ENCODE results near the gene MYO5C.

DNA sequence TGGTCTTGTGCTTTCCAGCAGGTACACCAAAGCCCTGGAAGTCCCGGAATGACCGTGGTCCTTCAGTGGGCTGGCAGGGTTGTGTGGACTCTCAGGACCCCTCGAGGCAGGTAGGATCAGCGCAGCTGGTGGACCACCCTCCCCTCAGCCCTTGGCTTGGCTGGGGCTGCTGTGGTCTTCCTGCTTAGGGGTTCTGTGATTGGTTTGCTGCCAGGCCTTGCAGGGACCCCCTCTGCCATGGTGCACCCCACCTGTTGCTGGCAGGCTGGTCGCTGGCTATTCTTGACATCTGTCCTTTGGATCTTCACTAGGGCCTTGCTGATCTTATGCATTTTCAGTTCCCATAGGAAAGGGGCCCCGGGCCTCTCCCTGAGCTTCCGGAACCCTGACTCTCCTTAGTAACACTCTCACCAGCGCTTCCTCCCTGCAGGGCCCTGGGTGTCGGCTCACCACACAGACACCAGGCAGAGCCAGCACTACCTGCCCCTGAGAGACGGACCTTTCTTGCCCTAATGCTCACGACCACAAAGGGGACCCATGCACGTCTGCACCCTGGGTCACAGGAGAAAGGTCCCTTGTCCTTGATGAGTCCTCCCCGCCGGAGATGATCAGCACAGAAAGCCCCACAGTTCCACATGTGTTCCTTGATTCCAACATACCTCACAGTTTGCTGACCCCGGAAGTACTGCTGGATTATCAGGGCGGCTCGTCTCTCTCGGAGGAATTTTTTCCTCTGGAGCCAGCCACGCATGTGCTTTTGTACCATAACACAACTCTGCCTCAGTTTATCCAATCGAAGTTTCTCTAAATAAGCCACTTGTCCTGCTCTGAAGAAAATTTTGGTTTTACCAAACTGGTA is 51.7 kb downstream of the MYO5C start:
- TF ChIP-seq, protein P1, sequence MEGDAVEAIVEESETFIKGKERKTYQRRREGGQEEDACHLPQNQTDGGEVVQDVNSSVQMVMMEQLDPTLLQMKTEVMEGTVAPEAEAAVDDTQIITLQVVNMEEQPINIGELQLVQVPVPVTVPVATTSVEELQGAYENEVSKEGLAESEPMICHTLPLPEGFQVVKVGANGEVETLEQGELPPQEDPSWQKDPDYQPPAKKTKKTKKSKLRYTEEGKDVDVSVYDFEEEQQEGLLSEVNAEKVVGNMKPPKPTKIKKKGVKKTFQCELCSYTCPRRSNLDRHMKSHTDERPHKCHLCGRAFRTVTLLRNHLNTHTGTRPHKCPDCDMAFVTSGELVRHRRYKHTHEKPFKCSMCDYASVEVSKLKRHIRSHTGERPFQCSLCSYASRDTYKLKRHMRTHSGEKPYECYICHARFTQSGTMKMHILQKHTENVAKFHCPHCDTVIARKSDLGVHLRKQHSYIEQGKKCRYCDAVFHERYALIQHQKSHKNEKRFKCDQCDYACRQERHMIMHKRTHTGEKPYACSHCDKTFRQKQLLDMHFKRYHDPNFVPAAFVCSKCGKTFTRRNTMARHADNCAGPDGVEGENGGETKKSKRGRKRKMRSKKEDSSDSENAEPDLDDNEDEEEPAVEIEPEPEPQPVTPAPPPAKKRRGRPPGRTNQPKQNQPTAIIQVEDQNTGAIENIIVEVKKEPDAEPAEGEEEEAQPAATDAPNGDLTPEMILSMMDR (conservative IDR thresholded peaks at IDR 0.05 in 1 of 2, IDR thresholded peaks at IDR 0.05 in 1 of 2; ENCODE audit: low read depth in 1 of 2, low read length in 2 of 2) = no peak
- TF ChIP-seq EZH2 (IDR thresholded peaks at IDR 0.05; ENCODE audit: low read length, missing control alignments) = no peak
